Kidney (tissue), 14 donors: ENCODE results near the gene REC8. TPM values are rescaled to one million over a fixed set of nuclear protein-coding genes. Genes with fewer than 3 reads are reported as not detected.

Experiments
- DNase-seq, 5 donors: peaks; one replicate each; pipeline ENCODE4 v3.0.0-alpha.2; 2013 to 2020
- FAIRE-seq: peaks from 2 replicates; lab custom pipeline; 2012; peaks lifted over from hg19 to GRCh38; lab: Jason Lieb, UNC
- H3K27ac ChIP-seq, 2 donors: one replicate each; pipeline ENCODE4 v1.7.0; 2013; ENCODE audit warnings: low read depth in 2 of 2, low read length in 2 of 2, inconsistent platforms in 1 of 2
- H3K27me3 ChIP-seq: one replicate; pipeline ENCODE4 v1.7.1; 2013; ENCODE audit warnings: low read length, inconsistent platforms; ENCODE audit not compliant: control insufficient read depth, insufficient read depth
- H3K36me3 ChIP-seq, 3 donors: one replicate each; pipeline versions ENCODE4 v1.7.0 to v1.7.1; 2013; ENCODE audit warnings: low read length in 3 of 3, control low read depth in 1 of 3, inconsistent platforms in 1 of 3; ENCODE audit not compliant: insufficient read depth in 3 of 3, control insufficient read depth in 2 of 3
- H3K4me1 ChIP-seq, 3 donors: one replicate each; pipeline versions ENCODE4 v1.7.0 to v1.7.1; 2013; ENCODE audit warnings: low read length in 3 of 3, inconsistent platforms in 1 of 3, low read depth in 1 of 3; ENCODE audit not compliant: control insufficient read depth in 2 of 3, insufficient read depth in 2 of 3
- H3K4me3 ChIP-seq, 3 donors: one replicate each; pipeline versions ENCODE4 v1.7.0 to v1.8.1; 2013; ENCODE audit warnings: low read length in 3 of 3, control low read depth in 1 of 3, inconsistent platforms in 1 of 3
- H3K9ac ChIP-seq, 3 donors: one replicate each; pipeline versions ENCODE4 v1.7.0 to v1.7.1; 2013; ENCODE audit warnings: low read length in 3 of 3, control low read depth in 1 of 3, inconsistent platforms in 1 of 3
- H3K9me3 ChIP-seq, 3 donors: one replicate each; pipeline versions ENCODE4 v1.7.0 to v1.7.1; 2013; ENCODE audit warnings: low read length in 3 of 3, control low read depth in 1 of 3, inconsistent platforms in 1 of 3; ENCODE audit not compliant: control insufficient read depth in 2 of 3, insufficient read depth in 1 of 3
- intact Hi-C: fragments of 100-400 bp; cut with DNase I; formaldehyde crosslinking; loops from one replicate; pipeline ENCODE4 v1.11.1; 2022
- microRNA-seq: library from miRNA; unstranded; fragments of <30 nt; microRNA quantifications from one replicate; pipeline ENCODE4 v1.2.0, GENCODE V29; 2020
- polyA plus RNA-seq: library from polyadenylated mRNA; stranded (reverse); fragments of 350-450 nt; fragmentation: Illumina TruSeq; extraction: RNeasy Lipid Tissue Mini Kit (QIAGEN cat#74804); gene quantifications from one replicate; pipeline ENCODE4 v1.2.3, GENCODE V29; 2014; ENCODE audit warnings: low read depth, low replicate concordance; ENCODE audit not compliant: insufficient read depth
- total RNA-seq: library from RNA; stranded (reverse); fragmentation: NEBNext Ultra II Directional; extraction: Animal tissue kit (Norgen Biotek cat#: 25700); gene quantifications from one replicate; pipeline ENCODE4 v1.2.1, GENCODE V29; 2021
- TF ChIP-seq, protein P1 (sequence below): IDR thresholded peaks from 3 replicates; pipeline ENCODE4 v1.5.1; 2012; ENCODE audit warnings: mild to moderate bottlenecking, moderate library complexity, borderline replicate concordance; ENCODE audit not compliant: insufficient read depth; ENCODE audit errors: extremely low read depth
- donor health status: control.
- donor health status: control.
- donor health status: control.
- donor health status: control.
- donor health status: control.
- donor health status: DM: yes; HTN: yes; CAD: no.
- donor health status: Normal renal cell carcinoma (clear cell type).

REC8 gene
- total and polyA plus RNA-seq, 2 donors from 2014 or later, result 39.9 to 51.4 TPM

DNA sequence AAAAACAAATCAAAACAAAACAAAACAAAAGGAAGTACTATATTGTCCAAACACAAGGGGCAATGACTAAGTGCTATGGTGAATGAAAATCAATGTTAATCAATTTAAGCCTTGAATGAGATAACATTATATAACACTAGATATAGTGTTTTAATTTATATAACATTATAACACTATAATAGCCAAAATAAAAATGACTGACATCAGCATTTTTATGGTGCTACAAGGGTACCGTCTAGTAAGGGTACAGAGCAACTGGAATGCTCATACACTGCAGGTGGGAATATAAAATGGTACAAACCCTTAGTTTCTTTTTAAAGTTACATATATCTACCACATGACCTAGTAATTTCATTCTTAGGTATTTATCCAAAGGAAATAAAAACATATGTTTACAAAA lies 54.6 kb downstream of the REC8 start:
- Histone ChIP-seq H3K4me3 (no peak overlapping the region), H3K36me3 (no peaks in the 10 kb centered on the region), H3K27me3 (no peaks in the 10 kb centered on the region), H3K9ac (no peak overlapping the region), H3K4me1 (peaks cover 0 to 5% (median 4%) of the 10 kb centered on the region in 3 donors), H3K27ac (no peak overlapping the region), H3K9me3 (no peaks in the 10 kb centered on the region)
- intact Hi-C loops, result no loop called here
- DNase-seq, result no peak
- TF ChIP-seq, protein P1, sequence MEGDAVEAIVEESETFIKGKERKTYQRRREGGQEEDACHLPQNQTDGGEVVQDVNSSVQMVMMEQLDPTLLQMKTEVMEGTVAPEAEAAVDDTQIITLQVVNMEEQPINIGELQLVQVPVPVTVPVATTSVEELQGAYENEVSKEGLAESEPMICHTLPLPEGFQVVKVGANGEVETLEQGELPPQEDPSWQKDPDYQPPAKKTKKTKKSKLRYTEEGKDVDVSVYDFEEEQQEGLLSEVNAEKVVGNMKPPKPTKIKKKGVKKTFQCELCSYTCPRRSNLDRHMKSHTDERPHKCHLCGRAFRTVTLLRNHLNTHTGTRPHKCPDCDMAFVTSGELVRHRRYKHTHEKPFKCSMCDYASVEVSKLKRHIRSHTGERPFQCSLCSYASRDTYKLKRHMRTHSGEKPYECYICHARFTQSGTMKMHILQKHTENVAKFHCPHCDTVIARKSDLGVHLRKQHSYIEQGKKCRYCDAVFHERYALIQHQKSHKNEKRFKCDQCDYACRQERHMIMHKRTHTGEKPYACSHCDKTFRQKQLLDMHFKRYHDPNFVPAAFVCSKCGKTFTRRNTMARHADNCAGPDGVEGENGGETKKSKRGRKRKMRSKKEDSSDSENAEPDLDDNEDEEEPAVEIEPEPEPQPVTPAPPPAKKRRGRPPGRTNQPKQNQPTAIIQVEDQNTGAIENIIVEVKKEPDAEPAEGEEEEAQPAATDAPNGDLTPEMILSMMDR, result no peak
- no peak for FAIRE-seq

DNA sequence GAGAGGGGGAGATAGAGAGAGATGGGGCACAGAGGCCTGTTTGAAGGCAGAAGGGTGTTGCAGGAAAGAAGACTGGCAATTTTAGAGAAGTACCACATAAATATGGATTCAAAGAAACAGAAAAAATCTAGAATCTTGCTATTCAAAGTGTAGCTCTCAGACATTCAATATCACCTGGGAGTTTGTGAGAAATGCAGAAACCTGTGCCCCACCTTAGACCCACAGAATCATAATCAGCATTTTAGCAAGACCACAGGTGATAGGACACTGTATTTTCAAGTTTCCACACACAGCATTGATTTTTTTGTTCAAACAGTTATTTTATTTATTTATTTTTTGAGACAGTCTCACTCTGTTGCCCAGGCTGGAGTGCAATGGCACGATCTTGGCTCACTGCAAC lies 57.0 kb downstream of the REC8 start:
- intact Hi-C loops, result no loop called here

More for the DNA sequence above, 57.0 kb downstream of the REC8 start:
- DNase-seq (no peak), FAIRE-seq (no peak)
- no peak overlapping the region for H3K27ac ChIP-seq
- TF ChIP-seq, protein P1, result no peak
- no peaks in the 10 kb centered on the region for H3K27me3 ChIP-seq
- no peak overlapping the region for H3K4me3 ChIP-seq
- no peaks in the 10 kb centered on the region for H3K9me3 ChIP-seq
- H3K36me3 ChIP-seq, result no peaks in the 10 kb centered on the region
- peaks cover 0 to 18% (median 13%) of the 10 kb centered on the region in 3 donors for H3K4me1 ChIP-seq
- H3K9ac ChIP-seq, result no peak overlapping the region

Small RNAs within 50 kb of the gene (microRNA-seq; reads per million reads assigned to microRNA genes)
- gene MIR7703, result not detected

Other genes with a start within 250 kb of the REC8 start
Only the 30 nearest of the 32 such genes appear.
- 20.7 TPM for gene DHRS4L2, start 183.2 kb upstream of the REC8 start, total RNA-seq
- gene DHRS4L2, start 183.2 kb upstream of the REC8 start, polyA plus RNA-seq, result 463 TPM
- gene CARMIL3, start 120.1 kb upstream of the REC8 start, total RNA-seq, result 1.4 TPM
- gene CARMIL3, start 120.1 kb upstream of the REC8 start, polyA plus RNA-seq, result 1.5 TPM
- gene CPNE6, start 100.5 kb upstream of the REC8 start, total RNA-seq, result 0.19 TPM
- gene CPNE6, start 100.5 kb upstream of the REC8 start, polyA plus RNA-seq, result 3.4 TPM
- 36.1 TPM for gene PCK2, start 77.8 kb upstream of the REC8 start, total RNA-seq
- gene PCK2, start 77.8 kb upstream of the REC8 start, polyA plus RNA-seq, result 140 TPM
- 81.1 TPM for gene DCAF11, start 57.3 kb upstream of the REC8 start, total RNA-seq
- gene DCAF11, start 57.3 kb upstream of the REC8 start, polyA plus RNA-seq, result 69.4 TPM
- 4.9 TPM for gene NRL, start 57.1 kb upstream of the REC8 start, total RNA-seq
- 5.5 TPM for gene NRL, start 57.1 kb upstream of the REC8 start, polyA plus RNA-seq
- 1.3 TPM for gene FITM1, start 41.4 kb upstream of the REC8 start, total RNA-seq
- 1.2 TPM for gene FITM1, start 41.4 kb upstream of the REC8 start, polyA plus RNA-seq
- gene PSME1, start 35.9 kb upstream of the REC8 start, total RNA-seq, result 244 TPM
- gene PSME1, start 35.9 kb upstream of the REC8 start, polyA plus RNA-seq, result 333 TPM
- gene EMC9, start 30.5 kb upstream of the REC8 start, total RNA-seq, result 22.1 TPM
- gene EMC9, start 30.5 kb upstream of the REC8 start, polyA plus RNA-seq, result 62.5 TPM
- 148 TPM for gene PSME2, start 25.5 kb upstream of the REC8 start, total RNA-seq
- 289 TPM for gene PSME2, start 25.5 kb upstream of the REC8 start, polyA plus RNA-seq
- gene RNF31, start 24.6 kb upstream of the REC8 start, total RNA-seq, result 69.0 TPM
- 64.0 TPM for gene RNF31, start 24.6 kb upstream of the REC8 start, polyA plus RNA-seq
- gene IRF9, start 10.8 kb upstream of the REC8 start, total RNA-seq, result 141 TPM
- 88.9 TPM for gene IRF9, start 10.8 kb upstream of the REC8 start, polyA plus RNA-seq
- gene IPO4, start 16.7 kb downstream of the REC8 start, total RNA-seq, result 49.5 TPM
- gene IPO4, start 16.7 kb downstream of the REC8 start, polyA plus RNA-seq, result 22.2 TPM
- 83.6 TPM for gene TM9SF1, start 23.4 kb downstream of the REC8 start, total RNA-seq
- gene TM9SF1, start 23.4 kb downstream of the REC8 start, polyA plus RNA-seq, result 41.1 TPM
- gene TSSK4, start 33.6 kb downstream of the REC8 start, total RNA-seq, result 0.38 TPM
- gene TSSK4, start 33.6 kb downstream of the REC8 start, polyA plus RNA-seq, result not detected
- 65.1 TPM for gene CHMP4A, start 41.4 kb downstream of the REC8 start, total RNA-seq
- 72.2 TPM for gene CHMP4A, start 41.4 kb downstream of the REC8 start, polyA plus RNA-seq
- 22.8 TPM for gene MDP1, start 44.0 kb downstream of the REC8 start, total RNA-seq
- gene MDP1, start 44.0 kb downstream of the REC8 start, polyA plus RNA-seq, result 55.4 TPM
- gene NEDD8, start 60.3 kb downstream of the REC8 start, total RNA-seq, result 145 TPM
- 439 TPM for gene NEDD8, start 60.3 kb downstream of the REC8 start, polyA plus RNA-seq
- 75.0 TPM for gene GMPR2, start 60.8 kb downstream of the REC8 start, total RNA-seq
- 92.5 TPM for gene GMPR2, start 60.8 kb downstream of the REC8 start, polyA plus RNA-seq
- 99.4 TPM for gene TINF2, start 70.5 kb downstream of the REC8 start, total RNA-seq
- gene TINF2, start 70.5 kb downstream of the REC8 start, polyA plus RNA-seq, result 57.0 TPM
- gene TGM1, start 91.1 kb downstream of the REC8 start, total RNA-seq, result 13.1 TPM
- gene TGM1, start 91.1 kb downstream of the REC8 start, polyA plus RNA-seq, result 4.5 TPM
- gene RABGGTA, start 99.5 kb downstream of the REC8 start, total RNA-seq, result 33.9 TPM
- 25.8 TPM for gene RABGGTA, start 99.5 kb downstream of the REC8 start, polyA plus RNA-seq
- 32.7 TPM for gene DHRS1, start 127.7 kb downstream of the REC8 start, total RNA-seq
- 56.7 TPM for gene DHRS1, start 127.7 kb downstream of the REC8 start, polyA plus RNA-seq
- gene NOP9, start 127.8 kb downstream of the REC8 start, total RNA-seq, result 25.7 TPM
- gene NOP9, start 127.8 kb downstream of the REC8 start, polyA plus RNA-seq, result 8.6 TPM
- 22.4 TPM for gene CIDEB, start 135.9 kb downstream of the REC8 start, total RNA-seq
- gene CIDEB, start 135.9 kb downstream of the REC8 start, polyA plus RNA-seq, result 49.7 TPM
- gene LTB4R2, start 138.1 kb downstream of the REC8 start, total RNA-seq, result 9.2 TPM
- gene LTB4R2, start 138.1 kb downstream of the REC8 start, polyA plus RNA-seq, result 0.67 TPM
- 9.3 TPM for gene LTB4R, start 139.4 kb downstream of the REC8 start, total RNA-seq
- gene LTB4R, start 139.4 kb downstream of the REC8 start, polyA plus RNA-seq, result 4.6 TPM
- 57.5 TPM for gene ADCY4, start 163.0 kb downstream of the REC8 start, total RNA-seq
- gene ADCY4, start 163.0 kb downstream of the REC8 start, polyA plus RNA-seq, result 19.2 TPM
- gene RIPK3, start 167.9 kb downstream of the REC8 start, total RNA-seq, result 19.5 TPM
- 5.1 TPM for gene RIPK3, start 167.9 kb downstream of the REC8 start, polyA plus RNA-seq
- 45.3 TPM for gene NFATC4, start 196.1 kb downstream of the REC8 start, total RNA-seq
- 38.9 TPM for gene NFATC4, start 196.1 kb downstream of the REC8 start, polyA plus RNA-seq